HK-2 (cell line): ENCODE results near the gene STAT4.
"Not testable (repeated sequence)": the region's sequence is repeated elsewhere in the genome, so short reads cannot be mapped to it uniquely, and the experiment has no call there.

Source experiments
- DNase-seq: peaks from one replicate; pipeline ENCODE4 v3.0.0-alpha.2; 2018; ENCODE audit not compliant: unreplicated experiment

The STAT4 gene

DNA sequence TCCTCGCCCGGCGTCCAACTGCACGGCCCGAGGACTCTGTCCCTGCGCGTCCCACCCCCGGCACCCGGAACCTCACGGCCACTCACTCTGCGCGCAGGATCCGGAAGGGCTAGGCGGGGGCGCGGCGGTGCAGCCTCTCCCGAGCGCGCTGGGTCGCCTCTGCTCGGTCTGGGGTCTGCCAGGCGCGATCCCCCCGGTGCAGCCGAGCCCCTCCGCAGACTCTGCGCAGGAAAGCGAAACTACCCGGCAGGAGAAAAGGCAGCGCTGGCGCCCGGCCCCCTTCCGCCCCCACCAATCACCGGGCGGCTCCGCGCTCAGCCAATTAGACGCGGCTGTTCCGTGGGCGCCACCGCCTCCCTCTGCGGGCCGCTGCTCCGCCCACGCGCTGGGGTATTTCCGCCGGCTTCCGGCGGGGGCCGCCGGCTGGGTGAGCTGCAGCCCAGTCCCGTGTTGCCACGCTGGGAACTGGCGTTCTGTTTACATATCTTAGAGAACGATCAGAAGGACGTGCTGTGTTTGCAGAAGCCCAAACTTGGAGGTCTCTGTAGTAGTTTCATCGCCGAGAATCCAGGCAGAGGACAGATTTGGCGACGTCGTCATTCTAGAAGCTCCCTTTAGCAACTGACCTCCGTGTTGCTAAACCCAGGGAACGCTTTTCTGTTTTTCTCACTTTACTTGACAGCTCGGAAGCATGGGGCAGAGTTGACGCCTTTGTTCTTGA, 136.7 kb downstream of the STAT4 start, which contains the start of gene STAT1:
Gene STAT1 (minus strand): TSS at position 240 of the 721 bp plus-strand sequence. CDS start 4,168 bp downstream, outside the sequence.
- DNase-seq = peak; percentile 96

DNA sequence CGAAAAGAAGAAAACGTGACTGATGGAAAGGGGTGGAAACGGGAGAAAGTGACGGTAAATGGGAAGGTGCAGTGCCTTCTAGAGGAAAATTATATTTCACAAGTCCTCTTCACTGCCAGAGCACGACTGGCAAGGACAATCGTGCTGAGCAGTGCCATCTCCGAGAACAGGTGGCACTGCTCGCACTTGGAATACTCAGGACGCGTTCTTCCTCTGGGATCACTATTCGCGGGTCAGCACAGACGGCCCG, 137.2 kb downstream of the STAT4 start:
- no peak for DNase-seq

- no peak for DNase-seq
Measured at GRCh38 chr2:191012845-191013681, 137.7 kb downstream of the STAT4 start.

DNA sequence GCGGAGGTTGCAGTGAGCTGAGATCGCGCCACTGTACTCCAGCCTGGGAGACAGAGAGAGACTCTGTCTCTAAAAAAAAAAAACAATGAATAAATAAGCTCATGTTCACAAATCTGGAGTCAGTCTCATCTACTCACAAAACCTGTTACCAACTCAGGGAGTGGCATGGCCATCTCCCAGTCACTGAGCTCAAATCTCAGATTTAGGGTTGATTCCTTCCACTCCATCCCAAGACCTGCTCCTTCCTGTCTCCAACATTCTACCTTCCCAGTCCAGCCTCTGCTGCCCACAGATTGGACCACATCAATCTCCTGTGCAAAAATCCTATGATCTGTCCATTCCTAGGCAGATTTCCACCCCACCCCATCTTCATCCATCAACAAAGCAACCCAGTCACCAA, 138.4 kb downstream of the STAT4 start:
- DNase-seq = no peak

DNA sequence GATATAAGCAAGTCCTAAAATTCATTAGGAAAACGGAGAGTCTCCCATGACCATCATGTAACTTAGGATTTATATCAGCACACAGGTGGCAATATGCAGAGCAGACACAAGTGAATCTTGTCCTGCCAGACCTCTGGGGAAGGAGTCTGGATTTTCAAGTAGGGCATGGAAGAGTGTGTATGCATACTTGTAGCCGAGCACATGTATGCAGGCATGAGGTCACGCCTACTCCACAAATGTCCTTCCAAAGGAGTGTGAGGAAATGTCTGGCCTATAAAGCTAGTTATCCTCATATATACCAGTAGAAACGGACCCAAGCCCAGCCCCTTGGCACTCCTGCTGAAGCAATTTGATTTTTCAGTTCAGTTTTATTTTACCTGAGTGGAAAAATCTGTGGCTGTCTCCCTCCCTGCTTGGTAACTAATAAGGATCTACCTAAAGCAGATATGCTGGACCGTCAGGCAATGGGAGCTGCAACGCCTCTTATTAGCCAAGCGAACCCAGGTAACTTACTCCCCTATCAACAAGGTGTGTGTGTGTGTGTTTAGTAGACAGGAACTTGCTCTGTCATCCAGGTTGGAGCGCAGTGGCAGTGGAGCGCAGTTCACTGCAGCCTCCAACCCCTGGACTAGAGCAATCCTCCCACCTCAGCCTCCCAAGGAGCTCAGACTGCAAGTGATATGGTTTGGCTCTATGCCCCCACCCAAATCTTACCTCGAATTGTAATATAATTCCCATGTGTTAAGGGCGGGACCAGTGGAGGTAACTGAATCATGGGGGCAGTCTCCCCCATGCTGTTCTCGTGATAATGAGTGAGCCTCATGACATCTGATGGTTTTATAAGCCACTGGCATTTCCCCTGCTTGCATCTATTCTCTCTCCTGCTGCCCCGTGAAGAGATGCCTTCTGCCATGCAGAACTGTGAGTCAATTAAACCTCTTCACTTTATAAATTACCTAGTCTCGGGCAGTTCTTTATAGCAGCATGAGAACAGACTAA, 139.6 kb downstream of the STAT4 start:
- DNase-seq = no peak

GRCh38 chr2:191009541-191010374, 141.0 kb downstream of the STAT4 start:
- DNase-seq = no peak

DNA sequence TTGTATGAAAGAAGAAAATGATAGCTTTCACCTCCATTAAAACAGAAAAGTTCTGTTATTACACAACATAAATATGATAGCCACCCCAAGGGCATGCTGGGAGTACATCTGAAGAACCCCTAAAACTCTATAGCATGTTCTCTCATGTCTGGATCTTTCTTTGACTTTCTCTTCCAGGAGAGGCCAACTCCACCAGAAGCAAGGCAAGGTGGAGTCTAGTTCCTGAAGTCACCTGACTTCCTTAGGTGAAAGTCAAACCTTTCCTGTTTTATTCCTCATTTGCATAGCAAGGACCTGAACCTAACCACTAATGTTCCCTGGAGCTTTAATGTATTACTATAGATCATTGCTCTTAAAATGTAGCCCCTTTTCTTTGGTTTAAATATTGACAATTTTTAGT, 142.5 kb downstream of the STAT4 start:
- no peak for DNase-seq

DNA sequence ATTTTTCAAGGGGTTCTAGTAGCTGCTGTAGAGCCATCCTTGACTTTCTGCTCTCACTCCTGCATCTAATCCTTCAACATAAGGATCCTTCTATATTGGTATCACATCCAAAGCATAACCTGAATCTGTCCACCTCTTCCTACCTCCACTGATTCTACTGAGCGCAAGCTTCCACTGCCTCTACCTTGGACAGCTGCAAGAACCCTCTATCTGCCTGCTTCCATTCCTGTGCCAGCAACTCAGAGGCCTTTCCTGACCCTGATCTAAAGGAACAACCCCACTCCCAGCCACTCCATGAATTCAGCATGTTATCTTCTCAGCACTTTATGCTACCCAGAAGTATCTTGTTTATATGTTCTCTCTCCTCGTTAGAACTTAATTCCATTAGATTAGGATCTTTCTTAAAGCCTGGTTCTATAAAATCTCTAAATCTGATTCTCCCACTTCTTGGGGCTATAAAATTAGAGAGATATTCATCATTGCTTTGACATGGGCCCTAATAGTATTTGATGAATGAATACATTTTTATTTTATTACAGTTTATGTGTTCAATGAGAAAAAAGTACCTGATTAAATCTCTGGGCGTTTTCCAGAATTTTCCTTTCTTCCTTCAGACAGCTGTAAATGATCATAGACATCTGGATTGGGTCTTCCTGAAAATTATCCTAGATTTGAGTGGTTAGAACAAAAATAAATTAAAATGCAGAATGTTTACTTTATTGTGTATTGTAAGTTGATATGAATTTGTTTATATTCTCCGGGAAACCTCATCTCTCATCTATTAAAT, 143.6 kb downstream of the STAT4 start:
- DNase-seq = no peak

GRCh38 chr2:191006297-191006696, 144.5 kb downstream of the STAT4 start:
- no peak for DNase-seq

GRCh38 chr2:191003405-191004309, 147.1 kb downstream of the STAT4 start:
- DNase-seq = no peak

- no peak for DNase-seq
Measured at GRCh38 chr2:191001624-191002023, 149.2 kb downstream of the STAT4 start.

DNA sequence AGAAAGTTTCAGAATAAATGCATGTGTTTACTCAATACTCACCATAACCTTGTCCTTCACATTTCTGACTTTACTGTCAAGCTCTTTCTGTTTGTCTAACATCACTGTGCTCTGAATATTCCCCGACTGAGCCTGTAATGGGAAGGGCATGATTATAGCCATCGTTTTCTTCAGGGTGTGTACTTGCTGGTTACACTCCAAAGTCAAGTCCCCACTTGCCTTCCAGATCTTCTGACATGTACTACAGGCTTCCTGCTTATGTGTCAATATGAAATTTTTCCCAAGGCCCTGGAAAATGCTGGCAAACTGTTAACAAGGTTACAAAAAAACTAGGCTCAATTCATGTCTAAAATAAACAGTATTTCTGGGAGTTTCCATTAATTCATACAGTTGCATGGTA, 149.8 kb downstream of the STAT4 start:
- no peak for DNase-seq

- no peak for DNase-seq
Measured at GRCh38 chr2:190999949-191000665, 150.7 kb downstream of the STAT4 start.

GRCh38 chr2:190999058-190999457, 151.7 kb downstream of the STAT4 start:
- no peak for DNase-seq

GRCh38 chr2:190997526-190998113, 153.2 kb downstream of the STAT4 start:
- no peak for DNase-seq

DNA sequence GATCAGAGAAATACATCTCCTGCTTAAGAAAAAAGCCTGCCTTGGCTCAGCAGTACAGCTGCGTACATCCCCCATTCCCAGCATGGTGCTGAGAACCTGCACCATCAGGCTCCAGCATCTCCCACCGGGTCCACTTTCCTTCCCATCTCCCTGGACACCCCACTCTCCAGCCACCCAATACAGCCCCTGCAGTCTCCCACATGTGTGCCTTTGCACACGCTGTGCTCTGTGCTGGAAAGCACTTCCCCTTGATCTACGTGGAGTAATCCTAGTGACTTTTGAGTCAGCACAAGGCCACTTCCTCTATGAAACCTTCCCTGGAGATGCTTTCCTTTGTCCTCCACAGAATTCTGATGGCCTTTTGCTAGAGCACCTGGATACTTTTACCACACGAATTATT, 153.8 kb downstream of the STAT4 start:
- DNase-seq = no peak

DNA sequence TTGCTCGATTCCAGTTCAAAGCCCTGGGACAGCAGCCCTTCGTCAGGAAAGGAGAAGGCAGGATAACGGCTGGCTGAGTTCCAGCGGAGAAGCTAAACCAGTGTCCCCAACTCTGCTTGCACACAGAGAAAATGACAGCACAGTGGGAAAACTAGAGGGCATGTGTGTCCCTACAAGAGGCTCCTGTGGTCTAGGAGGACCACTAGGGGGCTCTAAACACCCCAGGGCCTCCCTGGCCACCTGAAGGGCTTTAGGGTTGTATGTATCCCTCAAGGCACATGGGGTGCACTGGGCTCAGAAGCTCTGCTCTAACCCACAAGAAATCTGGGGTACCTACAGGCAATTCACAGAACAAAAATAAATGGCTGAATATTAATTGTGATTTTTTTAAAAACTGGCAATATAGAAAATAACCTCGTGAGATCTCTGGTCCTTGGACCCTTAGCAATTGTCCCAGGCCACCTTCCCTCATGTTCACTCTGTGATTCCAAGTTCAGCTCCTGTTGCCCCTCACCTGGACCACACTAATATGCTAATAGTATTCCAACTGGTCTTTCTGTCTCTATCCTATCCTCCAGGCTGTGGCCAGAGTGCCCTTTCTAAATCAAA, 154.4 kb downstream of the STAT4 start:
- DNase-seq = no peak

GRCh38 chr2:190995315-190995714, 155.5 kb downstream of the STAT4 start:
- DNase-seq = not testable (repeated sequence)
